IMR-90 (cell line): ENCODE results near the gene AATF. TPM values are rescaled to one million over a fixed set of nuclear protein-coding genes. Genes with fewer than 3 reads are reported as not detected.

ENCODE experiments used
- ATAC-seq: fragments of 200-7000 bp; cut with Tn5 transposase; 2 replicates; pipeline ENCODE4 v1.9.1; 2020; ENCODE audit warnings: low read depth, mild to moderate bottlenecking, moderate library complexity
- BruUV-seq: library from RNA; stranded (reverse); fragments of 400-500 nt; replicated peaks from 2 replicates; lab custom pipeline; 2021; lab: Mats Ljungman, UMichigan
- CTCF ChIA-PET: fragments of 300-600 bp; formaldehyde crosslinking; extraction: SDS; loops from one replicate; lab custom pipeline; 2021; ENCODE audit warnings: antibody characterized with exemption; lab: Yijun Ruan, JAX
- POLR2A ChIA-PET: fragments of 300-600 bp; sonication (Branson Sonifier 250); formaldehyde crosslinking; loops from one replicate; lab custom pipeline; 2022; ENCODE audit warnings: antibody characterized with exemption; ENCODE audit not compliant: unreplicated experiment; lab: Charles Lee
- DNase-seq: peaks from one replicate; pipeline ENCODE4 v3.0.0; 2013
- H2AFZ ChIP-seq: replicated peaks from 2 replicates; pipeline ENCODE3; 2013; ENCODE audit warnings: low read length, mild to moderate bottlenecking; ENCODE audit not compliant: poor library complexity
- H2AK5ac ChIP-seq: 2 replicates; pipeline ENCODE4 v1.6.1; 2013; ENCODE audit warnings: low read depth, low read length, inconsistent platforms
- H2AK9ac ChIP-seq: replicated peaks from 2 replicates; pipeline ENCODE3; 2013; ENCODE audit warnings: mild to moderate bottlenecking, low read depth, low read length, moderate library complexity; ENCODE audit not compliant: poor library complexity
- H2BK120ac ChIP-seq: 2 replicates; pipeline ENCODE4 v1.6.1; 2013; ENCODE audit warnings: low read depth, low read length, inconsistent platforms
- H2BK15ac ChIP-seq: 3 replicates; pipeline ENCODE4 v1.6.1; 2013; ENCODE audit warnings: low read depth, low read length, inconsistent platforms
- H2BK20ac ChIP-seq: 2 replicates; pipeline ENCODE4 v1.6.1; 2013; ENCODE audit warnings: low read depth, mild to moderate bottlenecking, inconsistent platforms, low read length, moderate library complexity
- H2BK5ac ChIP-seq: 2 replicates; pipeline ENCODE4 v1.6.1; 2013; ENCODE audit warnings: mild to moderate bottlenecking, low read depth, low read length, inconsistent platforms; ENCODE audit not compliant: poor library complexity, severe bottlenecking
- H3K14ac ChIP-seq: replicated peaks from 2 replicates; pipeline ENCODE4 v1.6.1; 2013; ENCODE audit warnings: low read depth, low read length, inconsistent platforms
- H3K18ac ChIP-seq: 2 replicates; pipeline ENCODE4 v1.6.1; 2013; ENCODE audit warnings: low read depth, low read length, control low read depth
- H3K23ac ChIP-seq: 2 replicates; pipeline ENCODE4 v1.6.1; 2013; ENCODE audit warnings: low read depth, low read length, inconsistent platforms
- H3K27ac ChIP-seq: 2 replicates; pipeline ENCODE4 v1.5.1; 2013; ENCODE audit warnings: mild to moderate bottlenecking, control low read depth, low read length; ENCODE audit not compliant: insufficient read depth
- H3K27me3 ChIP-seq: 2 replicates; pipeline ENCODE4 v1.6.1; 2013; ENCODE audit warnings: low read length; ENCODE audit not compliant: control insufficient read depth, insufficient read depth
- H3K36me3 ChIP-seq: 2 replicates; pipeline ENCODE4 v1.6.1; 2013; ENCODE audit warnings: low read length, mixed read lengths; ENCODE audit not compliant: control insufficient read depth, insufficient read depth
- H3K4ac ChIP-seq: 2 replicates; pipeline ENCODE4 v1.6.1; 2013; ENCODE audit warnings: low read depth, low read length, inconsistent platforms
- H3K4me1 ChIP-seq: 2 replicates; pipeline ENCODE4 v1.6.1; 2013; ENCODE audit warnings: low read length, mixed read lengths; ENCODE audit not compliant: control insufficient read depth, insufficient read depth
- H3K4me2 ChIP-seq: 2 replicates; pipeline ENCODE4 v1.6.1; 2013; ENCODE audit warnings: low read depth, mild to moderate bottlenecking, control low read depth, low read length, moderate library complexity
- H3K4me3 ChIP-seq: 2 replicates; pipeline ENCODE4 v1.5.1; 2013; ENCODE audit warnings: low read depth, mild to moderate bottlenecking, control low read depth, low read length, moderate library complexity; ENCODE audit not compliant: insufficient read depth
- H3K56ac ChIP-seq: 2 replicates; pipeline ENCODE4 v1.6.1; 2013; ENCODE audit warnings: low read length, inconsistent platforms; ENCODE audit not compliant: insufficient read depth; ENCODE audit errors: extremely low read depth
- H3K79me1 ChIP-seq, 2 experiments: 2 replicates each; pipeline ENCODE4 v1.6.1; 2013; ENCODE audit warnings: low read length in 2 of 2, inconsistent platforms in 1 of 2, low read depth in 1 of 2
- H3K9ac ChIP-seq: 2 replicates; pipeline ENCODE4 v1.6.1; 2013; ENCODE audit warnings: low read depth, low read length, control low read depth
- H3K9me1 ChIP-seq: 2 replicates; pipeline ENCODE4 v1.6.1; 2013; ENCODE audit warnings: low read length, inconsistent platforms; ENCODE audit not compliant: insufficient read depth
- H3K9me3 ChIP-seq: 2 replicates; pipeline ENCODE4 v1.6.1; 2013; ENCODE audit warnings: low read length; ENCODE audit not compliant: control insufficient read depth, insufficient read depth
- H4K20me1 ChIP-seq: 2 replicates; pipeline ENCODE4 v1.6.1; 2013; ENCODE audit warnings: low read length, inconsistent platforms; ENCODE audit not compliant: insufficient read depth
- H4K5ac ChIP-seq: 2 replicates; pipeline ENCODE4 v1.6.1; 2013; ENCODE audit warnings: mild to moderate bottlenecking, low read depth, low read length, control low read depth
- H4K8ac ChIP-seq, 2 experiments: 2 replicates each; pipeline ENCODE4 v1.6.1; 2013; ENCODE audit warnings: low read depth in 2 of 2, low read length in 2 of 2, control low read depth in 1 of 2, inconsistent platforms in 1 of 2
- H4K91ac ChIP-seq: 2 replicates; pipeline ENCODE4 v1.6.1; 2013; ENCODE audit warnings: low read depth, low read length, inconsistent platforms; ENCODE audit not compliant: insufficient read depth
- CHD1 ChIP-seq: IDR thresholded peaks from 2 replicates; pipeline ENCODE4 v1.6.1; 2012; ENCODE audit warnings: low read depth, low read length, improper control_type of control experiment
- CTCF ChIP-seq: conservative IDR thresholded peaks from 2 replicates; pipeline ENCODE4 v1.5.1; 2012; ENCODE audit warnings: mild to moderate bottlenecking, low read depth, low read length, improper control_type of control experiment
- MXI1 ChIP-seq: IDR thresholded peaks from 2 replicates; pipeline ENCODE4 v1.6.1; 2012; ENCODE audit warnings: low read depth, mild to moderate bottlenecking, low read length, moderate library complexity, borderline replicate concordance
- WGBS, 2 experiments: methylation state at CpG; one replicate each; pipeline versions ENCODE4 v1.1.5 to v1.1.7; 2013; ENCODE audit warnings: missing lambda C conversion rate in 2 of 2; ENCODE audit not compliant: insufficient read length in 1 of 2; ENCODE audit errors: extremely low coverage in 2 of 2; 5-methylcytosine and 5-hydroxymethylcytosine counted together
- dilution Hi-C: fragments of 300-500 bp; cut with HindIII; formaldehyde crosslinking; loops from one replicate; pipeline ENCODE4 v1.14.3; 2018; ENCODE audit warnings: low sequenced_read_pairs; ENCODE audit not compliant: unreplicated experiment
- in situ Hi-C: fragments of 300-500 bp; cut with MboI; formaldehyde crosslinking; loops from 3 replicates; pipeline ENCODE4 v1.14.3; 2019; ENCODE audit warnings: low sequenced_read_pairs, inconsistent platforms, mixed read lengths
- intact Hi-C: fragments of 100-400 bp; cut with micrococcal nuclease; formaldehyde crosslinking; loops from 2 replicates; pipeline ENCODE4 v1.10.0; 2022
- polyA plus RNA-seq, 3 experiments: library from polyadenylated mRNA; depleted of rRNA; stranded (reverse); fragments of >200 nt; gene quantifications; 2 replicates each; pipeline ENCODE4 v1.2.3, GENCODE V29; 2012; ENCODE audit warnings: low replicate concordance in 1 of 3
- total RNA-seq: library from RNA; depleted of rRNA; stranded (reverse); fragments of >200 nt; gene quantifications from 2 replicates; pipeline ENCODE4 v1.2.3, GENCODE V29; 2012

The AATF gene
- total and polyA plus RNA-seq, 2 of the 4 experiments (the other 2 are of a cell fraction) = 21.0 to 34.8 TPM

GRCh38 chr17:37060094-37060493 is 111.3 kb downstream of the AATF start:
- Histone ChIP-seq H3K27ac (no peak overlapping the region), H4K20me1 (no peaks in the 10 kb centered on the region), H4K8ac (no peak overlapping the region), H3K9ac (no peak overlapping the region), H2BK15ac (no peak overlapping the region), H2AK9ac (no peak overlapping the region), H4K91ac (no peak overlapping the region), H3K9me1 (no peaks in the 10 kb centered on the region; the same call in 1 of the 2 replicates), H4K5ac (no peak overlapping the region), H3K4me3 (no peak overlapping the region), H3K4ac (no peak overlapping the region), H2BK5ac (no peak overlapping the region), H3K9me3 (no peaks in the 10 kb centered on the region), H2BK120ac (no peak overlapping the region), H3K18ac (no peak overlapping the region), H3K56ac (no peak overlapping the region), H2AK5ac (no peak overlapping the region), H2AFZ (no peak overlapping the region), H3K27me3 (peaks cover 12% of the 10 kb centered on the region), H2BK20ac (no peak overlapping the region), H3K4me1 (peaks cover 3% of the 10 kb centered on the region; the same call in 1 of the 2 replicates), H3K14ac (no peak overlapping the region), H3K36me3 (peaks cover 7% of the 10 kb centered on the region), H3K4me2 (peak overlapping the region; percentile 19; the same call in 1 of the 2 replicates), H3K23ac (no peak overlapping the region), H3K79me1 (no peaks in the 10 kb centered on the region)
- POLR2A ChIA-PET = no interaction called here
- no CpG with 5 or more reads among the region's 6 CpGs for WGBS, 2 experiments
- CTCF ChIA-PET = interaction anchor here (2.0 kb wide), 1 partner anchor 12 kb away, joined by 8 read pairs; no protein-coding TSS in a partner anchor
- dilution Hi-C loops (loop anchor here (25.0 kb wide), 1 partner anchor 423 kb away; no protein-coding TSS in a partner anchor), intact Hi-C loops (no loop called here), in situ Hi-C loops (no loop called here)
- DNase-seq = peak; percentile 17
- TF ChIP-seq CHD1 (no peak), CTCF (no peak), MXI1 (no peak)
- no TSS peak for BruUV-seq
- ATAC-seq = peak; percentile 32; the same call in 1 of the 2 replicates
